Tibial artery (tissue), 4 donors: ENCODE measurements around the gene TRPT1.
A peak's percentile ranks its signal among the peaks of the same experiment; 100 is the strongest.

Experiments used
- DNase-seq, 2 donors: peaks; one replicate each; pipeline ENCODE4 v3.0.0-alpha.2; 2019
- H3K27ac ChIP-seq, 2 donors: fragments of 200-600 bp; sonication (generic) in 1 of 2; 1 replicate in 1 of 2; 2 replicates in 1 of 2; pipeline ENCODE4 v1.5.1; 2018 to 2019; ENCODE audit warnings: mild to moderate bottlenecking in 1 of 2
- H3K27me3 ChIP-seq, 2 donors: fragments of 200-600 bp; sonication (generic) in 1 of 2; one replicate each; pipeline versions ENCODE4 v1.5.1 to v1.6.0; 2016 to 2019
- H3K36me3 ChIP-seq, 3 donors: fragments of 200-600 bp; sonication (generic) in 2 of 3; one replicate each; pipeline ENCODE4 v1.5.1; 2016 to 2019; ENCODE audit warnings: mild to moderate bottlenecking in 2 of 3
- H3K4me1 ChIP-seq, 4 donors: fragments of 200-600 bp; sonication (generic) in 2 of 4; 1 replicate in 3 of 4; 2 replicates in 1 of 4; pipeline ENCODE4 v1.5.1; 2016 to 2019
- H3K4me3 ChIP-seq, 2 donors: fragments of 200-600 bp; sonication (generic) in 1 of 2; 1 replicate in 1 of 2; 2 replicates in 1 of 2; pipeline ENCODE4 v1.5.1; 2018 to 2019; ENCODE audit warnings: mild to moderate bottlenecking in 2 of 2
- H3K9me3 ChIP-seq, 3 donors: fragments of 200-600 bp; sonication (generic) in 1 of 3; one replicate each; pipeline ENCODE4 v1.5.1; 2016 to 2019
- intact Hi-C: fragments of 100-400 bp; cut with DNase I; formaldehyde crosslinking; loops from one replicate; pipeline ENCODE4 v1.15.0; 2023; ENCODE audit warnings: low total_unique reads
- TF ChIP-seq, protein P1 (sequence below), 2 experiments: fragments of 200-600 bp in 1 of 2; fragments of 450-650 bp in 1 of 2; IDR thresholded peaks; one replicate each; pipeline ENCODE4 v1.5.1; 2017 to 2019; ENCODE audit warnings: antibody characterized with exemption in 2 of 2, mild to moderate bottlenecking in 1 of 2, moderate library complexity in 1 of 2

TRPT1 gene

DNA sequence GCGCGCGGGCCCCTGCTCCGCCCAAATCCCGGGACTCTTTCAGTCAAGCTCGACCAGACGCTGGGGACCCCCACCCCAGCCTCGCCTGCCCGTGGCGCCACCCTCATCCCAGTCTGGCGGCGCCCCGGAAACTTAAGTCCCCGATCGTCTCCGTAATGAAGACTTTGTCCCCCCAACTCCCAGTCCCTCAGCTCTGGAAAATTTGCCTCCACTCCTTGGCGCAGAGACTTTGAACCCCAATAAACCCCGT lies 25.7 kb upstream of the TRPT1 start:
- peaks cover 8 to 26% (median 24%) of the 10 kb centered on the region in 3 donors for H3K36me3 ChIP-seq
- DNase-seq, result no peak
- TF ChIP-seq, protein P1, sequence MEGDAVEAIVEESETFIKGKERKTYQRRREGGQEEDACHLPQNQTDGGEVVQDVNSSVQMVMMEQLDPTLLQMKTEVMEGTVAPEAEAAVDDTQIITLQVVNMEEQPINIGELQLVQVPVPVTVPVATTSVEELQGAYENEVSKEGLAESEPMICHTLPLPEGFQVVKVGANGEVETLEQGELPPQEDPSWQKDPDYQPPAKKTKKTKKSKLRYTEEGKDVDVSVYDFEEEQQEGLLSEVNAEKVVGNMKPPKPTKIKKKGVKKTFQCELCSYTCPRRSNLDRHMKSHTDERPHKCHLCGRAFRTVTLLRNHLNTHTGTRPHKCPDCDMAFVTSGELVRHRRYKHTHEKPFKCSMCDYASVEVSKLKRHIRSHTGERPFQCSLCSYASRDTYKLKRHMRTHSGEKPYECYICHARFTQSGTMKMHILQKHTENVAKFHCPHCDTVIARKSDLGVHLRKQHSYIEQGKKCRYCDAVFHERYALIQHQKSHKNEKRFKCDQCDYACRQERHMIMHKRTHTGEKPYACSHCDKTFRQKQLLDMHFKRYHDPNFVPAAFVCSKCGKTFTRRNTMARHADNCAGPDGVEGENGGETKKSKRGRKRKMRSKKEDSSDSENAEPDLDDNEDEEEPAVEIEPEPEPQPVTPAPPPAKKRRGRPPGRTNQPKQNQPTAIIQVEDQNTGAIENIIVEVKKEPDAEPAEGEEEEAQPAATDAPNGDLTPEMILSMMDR (IDR thresholded peaks at IDR 0.05), result no peak
- intact Hi-C loops, result no loop called here
- H3K9me3 ChIP-seq, result no peaks in the 10 kb centered on the region
- peaks cover 0 to 43% (median 37%) of the 10 kb centered on the region in 4 donors for H3K4me1 ChIP-seq
- H3K27ac ChIP-seq, result peak overlapping the region; percentile 82
- H3K4me3 ChIP-seq, result peak overlapping the region; percentile 81 to 96
- H3K27me3 ChIP-seq, result no peaks in the 10 kb centered on the region

GRCh38 chr11:64251016-64251752 lies 25.2 kb upstream of the TRPT1 start, which contains the start of gene PLCB3:
PLCB3 (plus strand) TSS chr11:64251530; CDS start chr11:64251650, 120 bp downstream.
- Histone ChIP-seq H3K27me3 (no peaks in the 10 kb centered on the region), H3K36me3 (peaks cover 3 to 21% (median 19%) of the 10 kb centered on the region in 3 donors), H3K4me1 (peaks cover 0 to 43% (median 37%) of the 10 kb centered on the region in 4 donors), H3K27ac (peak within 1 kb of the TSS; percentile 82), H3K4me3 (peak within 1 kb of the TSS; percentile 81 to 96), H3K9me3 (no peaks in the 10 kb centered on the region)
- TF ChIP-seq, protein P1 (IDR thresholded peaks at IDR 0.05), result peak; percentile 75 to 90
- no peak for DNase-seq
- intact Hi-C loops, result no loop called here

GRCh38 chr11:64250415-64251015 lies 24.5 kb upstream of the TRPT1 start:
- TF ChIP-seq, protein P1 (IDR thresholded peaks at IDR 0.05), result no peak
- no peaks in the 10 kb centered on the region for H3K27me3 ChIP-seq
- DNase-seq, result no peak
- peak overlapping the region; percentile 82 for H3K27ac ChIP-seq
- peak overlapping the region; percentile 81 to 96 for H3K4me3 ChIP-seq
- intact Hi-C loops, result no loop called here
- H3K4me1 ChIP-seq, result peaks cover 0 to 50% (median 42%) of the 10 kb centered on the region in 4 donors
- peaks cover 0 to 15% (median 12%) of the 10 kb centered on the region in 3 donors for H3K36me3 ChIP-seq
- H3K9me3 ChIP-seq, result no peaks in the 10 kb centered on the region

DNA sequence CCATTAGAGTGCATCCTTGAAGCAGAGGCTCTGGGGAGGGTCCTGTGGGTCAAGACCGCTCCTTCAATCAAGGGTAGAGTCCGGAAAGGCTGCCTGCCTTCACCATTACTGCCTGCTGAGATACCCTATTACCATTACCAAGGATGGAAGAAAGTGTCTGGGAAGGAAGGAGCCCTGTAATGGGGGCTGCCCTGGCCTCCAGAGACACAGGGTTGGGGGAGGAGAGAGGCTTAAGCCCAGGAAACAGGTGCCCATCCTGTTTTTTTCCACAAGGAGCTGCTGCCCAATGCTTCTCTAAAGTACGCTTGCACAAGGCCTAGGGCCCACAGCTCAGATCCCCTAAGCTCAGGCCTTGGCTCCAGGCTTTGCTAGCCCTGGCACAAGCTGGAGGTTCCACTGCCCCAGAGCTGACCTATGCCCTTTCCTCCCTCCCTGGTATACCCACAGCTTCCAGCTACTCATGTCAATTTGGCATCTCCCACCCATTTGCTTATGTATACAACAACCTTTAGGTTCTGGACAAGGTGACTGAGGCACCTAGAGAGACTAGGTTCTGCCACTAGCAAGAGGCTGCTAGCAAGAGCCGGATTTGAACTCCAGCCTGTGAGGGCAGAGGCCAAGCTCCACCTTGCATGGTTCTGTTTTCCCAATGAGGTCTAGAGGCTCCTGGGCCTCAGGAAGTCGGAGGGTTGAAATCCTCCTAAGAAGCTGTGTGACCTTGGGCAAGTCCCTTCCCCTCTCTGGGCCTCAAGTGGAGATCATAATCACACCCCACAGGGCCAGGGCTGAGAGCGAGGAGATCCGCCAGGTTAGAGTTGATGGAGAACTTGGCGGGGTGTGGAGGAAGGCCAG lies 23.8 kb upstream of the TRPT1 start:
- H3K4me1 ChIP-seq, result peaks cover 0 to 57% (median 49%) of the 10 kb centered on the region in 4 donors
- intact Hi-C loops, result no loop called here
- peaks cover 0 to 7% (median 5%) of the 10 kb centered on the region in 3 donors for H3K36me3 ChIP-seq
- H3K27ac ChIP-seq, result no peak overlapping the region
- TF ChIP-seq, protein P1 (IDR thresholded peaks at IDR 0.05), result no peak
- DNase-seq, result no peak
- no peaks in the 10 kb centered on the region for H3K9me3 ChIP-seq
- H3K27me3 ChIP-seq, result no peaks in the 10 kb centered on the region
- no peak overlapping the region for H3K4me3 ChIP-seq

- no peak overlapping the region for H3K4me3 ChIP-seq
- peaks cover 0 to 63% (median 52%) of the 10 kb centered on the region in 4 donors for H3K4me1 ChIP-seq
- TF ChIP-seq, protein P1 (IDR thresholded peaks at IDR 0.05), result no peak
- no peak overlapping the region for H3K27ac ChIP-seq
- no peaks in the 10 kb centered on the region for H3K9me3 ChIP-seq
- H3K27me3 ChIP-seq, result no peaks in the 10 kb centered on the region
- peaks cover 0 to 3% (median 0%) of the 10 kb centered on the region in 3 donors for H3K36me3 ChIP-seq
- no peak for DNase-seq
- intact Hi-C loops, result no loop called here
Measured at GRCh38 chr11:64249038-64249437, 23.1 kb upstream of the TRPT1 start.
